GM19467 (cell line): ENCODE measurements around the gene STOML1.

Experiments used
- ATAC-seq: cut with Tn5 transposase; IDR thresholded peaks from one replicate; pipeline ENCODE4 v1.9.1; 2021; ENCODE audit warnings: mild to moderate bottlenecking, moderate library complexity; ENCODE audit not compliant: unreplicated experiment

Gene STOML1, protein sequence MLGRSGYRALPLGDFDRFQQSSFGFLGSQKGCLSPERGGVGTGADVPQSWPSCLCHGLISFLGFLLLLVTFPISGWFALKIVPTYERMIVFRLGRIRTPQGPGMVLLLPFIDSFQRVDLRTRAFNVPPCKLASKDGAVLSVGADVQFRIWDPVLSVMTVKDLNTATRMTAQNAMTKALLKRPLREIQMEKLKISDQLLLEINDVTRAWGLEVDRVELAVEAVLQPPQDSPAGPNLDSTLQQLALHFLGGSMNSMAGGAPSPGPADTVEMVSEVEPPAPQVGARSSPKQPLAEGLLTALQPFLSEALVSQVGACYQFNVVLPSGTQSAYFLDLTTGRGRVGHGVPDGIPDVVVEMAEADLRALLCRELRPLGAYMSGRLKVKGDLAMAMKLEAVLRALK

DNA sequence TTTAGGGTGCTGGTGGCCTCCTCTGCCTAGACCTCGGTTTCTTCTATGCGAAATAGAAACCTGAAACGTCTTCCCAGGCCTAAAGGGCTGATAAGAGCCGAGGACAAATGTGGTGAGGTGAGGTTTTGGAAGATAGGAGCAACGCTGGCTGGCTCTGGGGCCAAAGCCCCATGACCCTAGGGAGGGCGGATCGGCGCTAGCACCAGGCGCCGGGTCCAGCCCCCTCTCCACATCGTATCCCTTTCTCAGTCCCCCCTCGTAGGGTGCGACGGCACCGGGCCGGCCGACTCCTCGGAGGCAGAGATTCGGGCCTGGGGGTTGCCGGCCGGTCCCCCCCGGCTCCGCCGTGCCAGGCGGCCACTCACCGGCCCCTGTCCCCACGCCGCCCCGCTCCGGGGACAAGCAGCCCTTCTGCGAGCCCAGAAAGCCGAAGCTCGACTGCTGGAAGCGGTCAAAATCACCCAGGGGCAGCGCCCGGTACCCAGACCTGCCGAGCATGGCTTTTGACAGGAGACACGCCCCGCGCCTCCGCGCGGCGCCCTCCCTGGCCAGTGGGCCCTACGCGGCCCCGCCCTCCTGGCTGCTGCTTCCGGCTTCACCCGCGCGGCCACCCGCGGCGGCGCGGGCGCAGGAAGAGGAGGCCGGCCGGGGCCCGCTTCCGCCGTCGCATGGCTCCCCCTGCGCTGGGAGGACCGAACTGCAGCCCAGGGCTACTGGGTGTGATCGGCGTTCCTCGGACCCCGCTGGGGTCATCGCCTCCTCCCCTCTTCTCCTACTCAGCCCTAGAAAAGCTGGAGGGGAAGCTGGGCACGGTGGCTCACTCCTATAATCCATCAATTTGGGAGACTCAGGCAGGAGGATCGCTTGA lies at the start of gene STOML1:
STOML1 (minus strand) TSS at position 570 of the 868 bp plus-strand sequence; CDS start at position 498, 72 bp downstream.
- ATAC-seq = peak; percentile 72

DNA sequence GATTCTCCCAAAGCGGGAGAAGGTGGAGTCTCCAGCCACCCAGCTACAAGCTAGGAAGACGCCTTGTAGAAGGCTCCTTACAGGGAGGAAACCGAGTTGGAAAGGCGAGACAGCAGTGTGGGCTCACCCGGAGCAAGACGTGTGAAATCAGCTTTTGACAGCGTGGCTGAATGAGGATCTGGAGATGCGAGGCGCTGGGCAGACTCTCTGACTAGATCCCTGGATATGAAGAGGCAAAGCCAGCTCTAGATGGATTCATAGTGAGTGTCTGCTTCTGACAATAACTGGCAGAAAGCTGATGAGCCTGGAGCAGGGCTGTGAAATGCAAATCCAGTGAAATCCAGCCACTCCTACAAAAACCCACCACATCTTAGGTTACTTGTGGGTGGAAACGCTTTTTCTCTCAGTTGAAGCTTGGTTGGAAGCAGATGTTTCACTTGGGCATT lies 49.2 kb upstream of the STOML1 start:
- no peak for ATAC-seq

DNA sequence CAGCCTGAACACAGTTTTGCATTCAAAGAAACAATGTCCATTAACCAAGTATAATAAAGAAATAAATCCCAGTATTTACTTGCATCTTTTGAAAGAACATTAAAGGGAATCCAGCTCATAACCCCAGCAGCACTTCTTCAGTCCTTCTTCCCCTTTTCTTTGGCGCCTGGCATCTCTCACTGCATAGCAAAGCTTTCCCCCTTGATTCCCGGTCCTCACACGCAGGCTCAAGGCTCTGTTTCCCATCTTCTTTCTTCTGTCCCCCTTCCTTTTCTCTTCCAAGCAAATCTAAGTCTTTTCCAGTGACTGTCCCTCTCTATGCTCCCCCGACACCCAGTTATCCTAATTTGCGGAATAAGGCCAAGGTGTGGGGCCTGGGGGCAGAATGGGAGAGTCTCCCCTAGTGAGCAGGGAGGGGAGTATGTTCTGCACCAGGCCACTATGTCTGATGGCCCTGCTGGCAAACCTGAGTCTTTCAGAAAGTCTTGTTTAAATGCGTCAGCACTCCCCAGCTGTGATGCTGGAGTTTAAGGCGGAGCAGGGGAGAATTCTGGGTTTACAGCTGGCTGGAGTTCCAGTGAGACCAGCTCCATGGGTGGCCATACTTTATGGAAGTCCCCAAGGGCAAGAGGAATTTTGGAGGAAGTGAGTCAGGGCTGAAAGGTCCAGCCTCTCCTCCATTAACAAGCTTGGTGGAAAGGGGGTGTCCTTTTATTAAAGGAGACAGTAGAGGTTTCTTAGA lies 48.2 kb upstream of the STOML1 start:
- no peak for ATAC-seq

DNA sequence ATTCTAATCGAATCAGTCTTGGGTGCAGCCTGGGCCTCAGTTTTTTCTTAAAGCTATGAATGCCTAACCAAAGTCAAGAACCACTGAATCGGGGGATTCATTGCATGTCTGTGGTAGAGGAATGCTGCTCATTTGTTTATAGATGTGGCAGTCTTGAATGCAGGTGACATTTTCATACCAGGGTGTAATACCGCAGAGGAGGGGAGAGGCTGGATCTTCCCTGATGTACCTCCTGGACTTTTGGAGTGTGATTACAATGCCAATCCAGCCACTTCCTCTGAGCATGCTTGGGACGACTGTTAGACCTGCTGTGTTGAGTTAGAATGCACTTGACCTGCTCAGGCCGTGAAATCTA lies 47.5 kb upstream of the STOML1 start:
- ATAC-seq = no peak

DNA sequence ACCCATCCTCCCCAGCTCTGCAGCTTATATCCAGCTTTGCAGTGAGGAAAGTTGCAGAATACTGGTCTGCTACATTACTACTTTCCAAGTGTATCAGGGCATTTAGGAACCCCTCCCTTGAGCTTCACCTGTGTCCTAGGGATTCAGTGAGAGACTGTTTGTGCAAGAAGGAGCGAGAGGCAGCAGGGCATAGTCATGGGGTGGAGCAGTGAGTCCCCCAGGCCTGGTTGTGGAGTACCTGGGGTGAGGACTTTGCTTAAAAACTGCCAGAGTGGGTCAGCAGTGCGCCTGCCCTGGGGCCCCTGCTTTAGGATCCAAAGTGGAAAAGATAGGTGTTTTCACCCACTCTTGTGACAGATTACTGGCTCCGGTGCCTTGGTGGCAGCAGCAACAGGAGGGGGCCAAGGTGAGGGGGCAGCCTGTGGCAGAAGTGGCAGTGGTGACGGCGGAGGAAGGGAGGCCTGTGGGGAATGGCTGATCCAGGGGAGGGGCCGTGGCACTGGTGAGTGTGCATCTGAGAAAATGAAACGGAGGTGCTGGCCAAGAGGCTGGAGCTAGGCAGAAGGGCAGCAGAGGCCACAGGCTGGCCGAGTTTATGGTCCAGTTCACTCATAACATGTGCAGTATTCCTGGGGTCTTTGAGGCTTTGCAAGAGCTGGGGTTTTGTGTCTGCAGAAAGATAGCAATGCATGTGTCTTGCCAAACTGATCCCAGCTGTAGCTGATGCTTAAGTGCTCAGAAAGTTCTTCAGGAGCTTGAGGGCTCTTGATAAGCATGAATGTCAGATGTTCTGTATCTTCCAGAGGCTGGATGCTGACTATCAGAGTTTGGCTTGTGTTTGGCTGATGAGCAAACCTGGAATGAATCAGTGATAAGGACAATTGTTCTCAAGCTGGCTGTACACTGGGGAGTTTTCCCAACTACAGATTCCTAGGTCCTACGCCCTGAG lies 46.9 kb upstream of the STOML1 start:
- ATAC-seq = no peak

DNA sequence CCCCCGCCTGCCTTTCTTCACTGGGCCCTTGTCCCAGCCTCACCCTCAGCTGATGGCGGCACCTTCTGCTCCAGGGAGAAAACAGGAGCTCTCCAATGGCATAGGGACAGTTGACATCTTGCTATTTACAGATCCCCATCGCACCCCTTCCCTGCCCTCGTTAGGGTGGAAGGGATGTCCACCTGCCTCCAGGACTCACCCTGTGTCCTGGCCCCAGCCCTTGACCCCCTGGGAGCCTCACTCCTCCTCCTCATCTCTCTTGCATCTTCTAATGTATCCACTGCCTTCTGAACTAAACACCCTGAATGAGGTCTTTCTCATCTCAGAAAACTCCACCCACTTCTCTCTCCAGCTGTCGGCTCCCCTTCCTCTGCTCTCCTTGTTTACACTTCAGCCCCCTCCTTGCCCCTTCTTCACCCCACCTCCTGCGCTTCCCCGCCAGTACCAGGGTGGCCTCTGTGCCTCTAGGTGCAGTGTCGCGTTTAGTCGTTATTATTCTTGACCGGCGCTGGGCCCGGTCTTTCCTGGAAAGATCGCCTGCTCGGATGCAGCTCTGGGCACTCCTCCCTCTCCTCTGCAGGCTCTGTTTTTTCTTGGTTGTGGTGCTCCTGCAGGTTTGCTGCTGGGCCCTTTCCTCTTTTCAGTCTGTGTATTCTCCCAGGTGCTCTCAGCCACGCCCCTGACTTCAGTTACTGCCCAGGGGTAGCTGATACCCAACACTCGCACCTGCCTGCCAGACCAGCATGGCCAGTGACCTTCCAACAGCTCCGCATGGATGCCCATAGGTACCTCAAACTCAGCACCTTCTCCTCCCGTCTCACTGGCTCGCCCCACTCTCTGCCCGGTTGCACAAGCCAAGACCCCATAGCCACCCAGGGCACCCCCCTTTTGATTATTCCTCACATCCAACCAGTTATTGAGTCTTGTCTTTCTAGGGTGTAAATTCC lies 45.3 kb upstream of the STOML1 start:
- no peak for ATAC-seq

DNA sequence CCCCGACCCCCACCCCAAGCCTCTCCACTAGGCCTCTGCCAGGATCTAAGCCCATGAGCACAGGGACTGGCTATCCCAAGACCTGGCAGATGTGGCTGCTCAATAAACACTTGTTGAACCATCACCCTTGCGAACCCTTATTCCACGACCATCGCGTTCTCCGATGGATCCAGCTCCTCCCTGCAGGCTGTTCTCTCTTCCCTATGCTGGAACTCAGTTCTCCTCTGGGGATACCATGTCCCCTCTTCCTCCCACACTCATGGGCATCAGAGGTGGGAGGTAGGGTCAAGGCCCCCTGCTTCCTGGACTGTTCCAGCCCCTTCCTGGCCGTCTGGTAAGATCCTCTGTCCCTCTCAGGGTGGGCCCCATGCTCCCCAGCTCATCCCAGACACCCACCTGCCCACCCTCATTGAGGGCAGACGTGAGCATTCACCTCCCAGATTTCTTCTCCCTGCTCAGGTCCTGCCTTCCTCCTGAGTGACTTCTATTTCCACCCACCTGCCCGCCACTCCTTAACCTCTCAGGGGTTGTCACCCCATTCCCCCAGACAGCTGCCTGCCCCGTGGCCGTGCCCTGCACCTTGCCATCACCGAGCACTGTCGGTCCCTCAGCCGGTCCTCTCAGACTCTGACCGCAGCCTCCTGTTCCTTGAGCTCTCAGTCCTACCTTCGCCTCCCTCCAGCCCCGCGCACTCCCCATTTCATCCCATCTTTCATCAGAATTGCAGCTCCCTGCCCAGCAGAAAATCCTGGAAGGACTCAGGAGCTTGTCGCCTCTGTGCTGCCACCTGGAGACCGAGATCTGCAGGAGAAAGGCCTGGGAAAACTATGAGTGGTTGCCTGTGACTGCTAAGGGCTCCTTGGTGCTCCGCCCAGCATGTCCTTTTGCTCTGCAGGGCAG lies 44.4 kb upstream of the STOML1 start:
- no peak for ATAC-seq

DNA sequence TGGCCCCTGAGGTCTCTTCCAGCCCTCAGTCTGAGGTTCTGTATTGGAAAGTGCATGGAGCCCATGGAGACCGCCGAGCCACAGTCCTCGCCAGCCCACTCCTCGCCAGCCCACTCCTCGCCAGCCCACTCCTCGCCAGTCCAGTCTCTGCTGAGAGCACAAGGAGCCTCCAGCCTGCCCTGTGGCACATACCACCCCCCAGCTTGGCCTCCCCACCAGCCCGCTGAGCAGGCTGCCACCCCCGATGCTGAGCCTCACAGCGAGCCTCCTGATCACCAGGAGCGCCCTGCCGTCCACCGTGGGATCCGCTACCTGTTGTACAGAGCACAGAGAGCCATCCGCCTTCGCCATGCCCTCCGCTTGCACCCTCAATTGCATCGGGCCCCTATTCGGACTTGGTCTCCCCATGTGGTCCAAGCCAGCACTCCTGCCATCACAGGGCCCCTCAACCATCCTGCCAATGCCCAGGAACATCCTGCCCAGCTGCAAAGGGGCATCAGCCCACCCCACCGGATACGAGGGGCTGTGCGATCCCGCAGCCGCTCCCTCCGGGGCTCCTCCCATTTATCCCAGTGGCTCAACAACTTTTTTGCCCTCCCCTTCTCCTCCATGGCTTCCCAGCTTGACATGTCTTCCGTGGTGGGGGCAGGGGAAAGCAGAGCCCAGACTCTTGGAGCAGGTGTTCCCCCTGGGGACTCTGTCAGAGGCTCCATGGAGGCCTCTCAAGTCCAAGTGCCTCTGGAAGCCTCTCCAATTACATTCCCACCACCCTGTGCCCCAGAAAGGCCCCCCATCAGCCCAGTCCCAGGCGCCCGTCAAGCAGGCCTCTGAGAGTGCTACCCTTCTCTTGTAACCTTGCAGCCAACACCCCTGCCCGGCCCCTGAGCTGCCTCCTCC lies 43.3 kb upstream of the STOML1 start:
- ATAC-seq = no peak

DNA sequence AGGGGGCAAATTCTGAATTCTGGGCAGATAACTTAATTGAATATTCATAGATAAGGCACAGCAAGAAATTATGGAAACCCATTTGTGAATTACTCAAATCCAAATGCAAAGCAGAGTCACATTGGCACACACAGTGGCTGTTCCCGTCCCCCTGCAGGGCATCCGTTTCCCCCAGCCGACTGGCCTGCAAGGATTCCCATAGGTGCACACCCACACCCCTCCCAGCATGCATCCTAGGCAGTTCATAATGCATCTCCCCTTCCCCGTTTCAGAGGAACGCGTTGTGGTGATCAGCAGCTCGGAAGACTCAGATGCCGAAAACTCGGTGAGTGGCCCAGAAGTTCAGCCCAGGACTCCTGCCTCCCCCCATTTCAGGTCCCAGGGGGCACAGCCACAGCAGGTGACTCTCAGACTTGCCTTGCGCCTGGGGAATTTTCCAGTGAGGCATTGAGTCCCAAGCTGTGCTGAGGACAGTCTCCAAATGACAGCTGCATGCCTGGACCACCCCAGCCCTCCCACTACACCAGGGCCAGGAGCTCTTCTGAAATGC lies 42.2 kb upstream of the STOML1 start:
- ATAC-seq = no peak

DNA sequence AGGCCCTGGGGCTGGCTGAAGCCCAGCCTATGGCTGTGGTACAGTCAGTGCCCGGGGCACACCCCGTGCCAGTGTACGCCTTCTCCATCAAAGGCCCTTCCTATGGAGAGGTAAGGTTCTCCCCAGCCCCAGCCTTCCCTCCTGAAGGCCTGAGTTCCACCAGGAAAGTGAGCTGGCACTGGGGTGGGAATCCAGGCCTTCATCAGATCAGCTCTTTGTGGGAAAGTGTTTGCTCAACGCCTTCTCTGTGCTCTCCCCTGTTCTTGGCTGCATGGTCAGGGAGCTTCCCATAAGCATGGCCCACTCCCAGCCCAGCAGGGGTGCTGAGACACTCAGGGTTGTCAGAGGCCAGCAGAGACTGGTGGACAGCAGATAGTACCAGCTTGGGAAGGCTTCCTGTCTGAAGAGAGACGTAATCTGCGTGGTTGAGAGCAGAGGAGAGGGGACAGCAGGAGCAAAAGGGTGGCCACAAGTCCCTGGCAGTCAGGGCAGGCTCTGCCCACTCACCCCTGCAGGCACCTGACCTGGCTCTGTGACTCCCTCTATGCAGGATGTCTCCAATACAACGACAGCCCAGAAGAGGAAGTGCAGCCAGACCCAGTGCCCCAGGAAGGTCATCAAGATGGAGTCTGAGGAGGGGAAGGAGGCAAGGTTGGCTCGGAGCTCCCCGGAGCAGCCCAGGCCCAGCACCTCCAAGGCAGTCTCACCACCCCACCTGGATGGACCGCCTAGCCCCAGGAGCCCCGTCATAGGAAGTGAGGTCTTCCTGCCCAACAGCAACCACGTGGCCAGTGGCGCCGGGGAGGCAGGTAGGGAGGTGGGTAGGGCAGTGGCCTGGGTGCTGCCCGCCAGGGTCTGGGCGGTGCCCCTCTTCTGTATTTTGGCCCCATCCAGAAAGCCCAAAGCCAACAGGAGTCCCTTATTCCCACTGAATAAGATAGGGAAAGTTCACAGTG lies 40.8 kb upstream of the STOML1 start:
- ATAC-seq = no peak

DNA sequence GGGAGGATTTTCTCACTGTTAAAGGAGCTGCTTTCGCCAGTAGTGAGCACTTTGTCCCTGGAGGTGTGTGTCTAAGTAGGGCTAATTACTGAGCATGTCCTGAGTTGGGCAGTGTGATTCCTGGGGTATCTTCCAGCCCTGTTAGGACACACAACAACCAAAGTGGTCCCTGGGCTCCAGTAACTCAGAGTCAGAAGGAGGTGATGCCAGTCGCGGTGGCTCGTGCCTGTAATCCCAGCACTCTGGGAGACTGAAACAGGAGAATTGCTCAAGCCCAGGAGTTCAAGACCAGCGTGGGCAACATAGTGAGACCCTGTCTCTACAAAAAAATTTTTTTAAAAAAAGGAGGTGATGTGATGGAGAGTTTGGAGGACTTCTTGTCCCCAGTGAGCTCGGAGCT lies 40.0 kb upstream of the STOML1 start:
- no peak for ATAC-seq

DNA sequence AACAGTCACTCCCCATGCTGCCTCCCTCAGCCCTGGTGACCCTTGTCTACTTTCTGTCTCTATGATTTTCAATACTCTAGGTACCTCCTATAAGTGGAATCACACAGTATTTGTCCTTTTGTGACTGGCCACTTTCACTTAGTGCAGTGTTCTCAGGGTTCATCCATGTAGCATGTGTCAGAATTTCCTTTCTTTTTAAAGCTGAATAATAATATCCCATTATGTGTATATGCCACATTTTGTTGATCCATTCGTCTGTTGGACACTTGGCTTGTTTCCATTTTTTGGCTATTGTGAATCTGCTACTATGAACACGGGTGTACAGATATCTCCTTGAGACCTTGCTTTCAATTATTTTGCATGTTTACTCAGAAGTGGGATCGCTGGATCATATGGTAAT lies 36.6 kb upstream of the STOML1 start:
- no peak for ATAC-seq

DNA sequence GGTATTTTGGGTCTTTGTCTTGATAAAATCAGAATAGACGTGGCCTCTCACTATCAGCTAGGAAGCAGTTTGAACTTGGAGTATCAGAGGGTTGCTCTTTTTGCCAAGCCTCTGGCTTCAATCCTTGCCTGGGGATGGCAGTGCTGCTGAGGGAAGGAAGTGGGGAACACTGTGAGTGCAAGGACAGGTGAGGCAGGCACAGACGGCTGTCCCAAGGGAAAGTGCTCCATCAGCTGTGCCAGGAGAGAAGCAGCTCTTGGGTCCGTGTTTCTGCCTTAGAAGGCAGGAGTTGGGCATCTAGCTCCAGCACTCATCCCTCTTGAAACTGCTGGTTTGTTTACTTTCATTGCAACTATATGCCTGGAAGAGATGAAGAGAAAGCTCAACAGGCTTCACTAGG lies 35.6 kb upstream of the STOML1 start:
- ATAC-seq = no peak

DNA sequence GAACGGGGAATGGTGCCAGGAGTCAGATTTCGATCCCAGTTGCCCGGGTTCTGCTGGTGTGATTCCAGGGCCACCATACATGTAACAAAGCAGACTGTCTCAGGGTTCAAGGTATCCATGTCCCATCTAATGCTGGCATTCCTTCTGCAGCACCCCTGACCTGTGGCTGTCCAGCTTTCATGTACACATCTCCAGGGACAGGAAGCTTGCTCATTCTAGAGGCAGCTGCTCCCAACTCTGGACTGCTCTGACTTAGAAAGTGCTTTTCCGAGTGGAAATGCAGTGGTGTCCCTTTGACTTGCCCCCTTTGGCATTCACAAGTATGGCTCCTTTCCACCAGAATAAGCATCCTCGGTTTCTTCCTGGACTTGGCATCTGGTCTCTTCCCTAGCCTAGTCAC lies 33.3 kb upstream of the STOML1 start:
- no peak for ATAC-seq

DNA sequence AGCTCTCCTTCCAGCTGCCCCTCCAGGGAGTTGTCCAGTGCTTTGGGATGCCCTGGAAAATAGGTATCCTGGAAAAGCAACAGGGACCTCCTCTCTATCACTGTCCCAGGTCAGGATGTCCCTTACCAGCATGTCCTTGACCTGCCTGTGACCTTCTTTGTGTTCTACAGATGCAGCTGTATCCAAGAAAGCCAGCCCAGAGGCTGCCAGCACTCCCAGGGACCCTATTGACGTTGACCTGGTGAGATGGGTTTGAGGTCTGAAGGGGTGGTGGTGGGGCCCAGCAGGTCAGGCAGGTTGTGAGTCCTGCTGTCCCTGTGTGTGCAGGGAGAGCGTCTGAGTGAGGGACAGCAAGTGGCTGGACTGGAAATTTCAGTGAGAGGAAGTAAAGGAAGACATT lies 32.6 kb upstream of the STOML1 start:
- no peak for ATAC-seq
